Measurements from ENCODE around the gene KIF18A. TPM values are rescaled to one million over a fixed set of nuclear protein-coding genes. Genes with fewer than 3 reads are reported as not detected.

Gene KIF18A
- total RNA-seq, 1 experiment from 2014 or later: 29.9 TPM

- DNase-seq: no peak
- intact Hi-C loops (cut with micrococcal nuclease; ENCODE audit: unreplicated experiment): loop anchor here (10.0 kb wide), 1 partner anchor 199 kb away; no protein-coding TSS in a partner anchor
- Mint-ChIP-seq H3K4me1 (ENCODE audit: low read depth, unreplicated experiment) (peaks cover 9% of the 10 kb centered on the region), H3K4me3 (ENCODE audit: low read depth, unreplicated experiment) (no peak overlapping the region), H3K27ac (ENCODE audit: unreplicated experiment) (no peak overlapping the region), H3K27me3 (ENCODE audit: unreplicated experiment) (no peaks in the 10 kb centered on the region), H3K9me3 (ENCODE audit: low read depth, unreplicated experiment) (no peaks in the 10 kb centered on the region), H3K36me3 (ENCODE audit: insufficient read depth, unreplicated experiment) (no peaks in the 10 kb centered on the region)
- CTCF ChIA-PET: no interaction called here
- BruUV-seq (replicated peaks): no TSS peak
- no peak for TF ChIP-seq CTCF (IDR thresholded peaks at IDR 0.05; ENCODE audit: unreplicated experiment)
Observed at GRCh38 chr11:28043930-28044709, 63.8 kb downstream of the KIF18A start.

DNA sequence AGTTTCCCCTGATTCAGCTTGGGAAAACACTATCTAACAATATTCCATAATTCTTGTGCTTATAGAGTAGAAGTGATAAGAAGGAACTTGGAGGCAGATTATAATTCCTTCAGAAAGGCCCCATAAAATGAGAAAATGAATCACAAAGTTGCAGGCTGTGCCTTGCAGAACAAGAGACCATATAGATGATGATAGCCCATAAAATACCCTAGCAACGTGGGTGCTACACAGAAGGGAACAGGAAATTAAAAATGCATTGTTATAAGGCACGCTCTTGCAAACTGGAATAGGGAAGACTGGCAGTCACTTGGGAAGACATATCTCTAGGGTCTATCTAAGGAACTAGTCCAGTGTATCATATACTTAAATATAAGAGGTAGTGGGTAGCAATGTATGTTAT is 67.6 kb downstream of the KIF18A start:
- Mint-ChIP-seq H3K4me1 (ENCODE audit: low read depth, unreplicated experiment) (no peaks in the 10 kb centered on the region), H3K36me3 (ENCODE audit: insufficient read depth, unreplicated experiment) (no peaks in the 10 kb centered on the region), H3K4me3 (ENCODE audit: low read depth, unreplicated experiment) (no peak overlapping the region), H3K9me3 (ENCODE audit: low read depth, unreplicated experiment) (no peaks in the 10 kb centered on the region), H3K27me3 (ENCODE audit: unreplicated experiment) (no peaks in the 10 kb centered on the region), H3K27ac (ENCODE audit: unreplicated experiment) (no peak overlapping the region)
- CTCF ChIA-PET: no interaction called here
- BruUV-seq (replicated peaks): no TSS peak
- intact Hi-C loops (cut with micrococcal nuclease; ENCODE audit: unreplicated experiment): loop anchor here (10.0 kb wide), 1 partner anchor 196 kb away; no protein-coding TSS in a partner anchor
- no peak for DNase-seq
- no peak for TF ChIP-seq CTCF (IDR thresholded peaks at IDR 0.05; ENCODE audit: unreplicated experiment)

DNA sequence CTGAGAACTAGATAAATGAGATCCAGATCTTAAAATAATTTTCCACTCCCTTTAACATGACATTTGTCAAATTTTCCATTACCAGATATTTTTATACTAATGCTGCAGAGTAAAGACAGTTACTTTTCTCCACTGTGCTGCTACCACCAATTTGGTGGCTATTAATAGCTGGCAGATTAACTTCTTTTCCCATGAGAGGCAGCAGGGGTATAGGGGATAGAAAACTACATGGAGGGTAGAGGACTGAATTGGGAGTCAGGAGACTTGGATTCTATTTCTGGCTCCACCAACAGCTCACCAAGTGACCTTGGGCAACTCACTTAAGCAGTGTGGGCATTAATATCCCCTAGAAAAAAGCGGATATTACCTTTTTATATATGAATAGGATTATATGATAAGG is 69.2 kb downstream of the KIF18A start:
- no peak for TF ChIP-seq CTCF (IDR thresholded peaks at IDR 0.05; ENCODE audit: unreplicated experiment)
- no peak for DNase-seq
- Mint-ChIP-seq H3K27me3 (ENCODE audit: unreplicated experiment) (no peaks in the 10 kb centered on the region), H3K36me3 (ENCODE audit: insufficient read depth, unreplicated experiment) (no peaks in the 10 kb centered on the region), H3K9me3 (ENCODE audit: low read depth, unreplicated experiment) (no peaks in the 10 kb centered on the region), H3K4me1 (ENCODE audit: low read depth, unreplicated experiment) (no peaks in the 10 kb centered on the region), H3K27ac (ENCODE audit: unreplicated experiment) (no peak overlapping the region), H3K4me3 (ENCODE audit: low read depth, unreplicated experiment) (no peak overlapping the region)
- BruUV-seq (replicated peaks): no TSS peak
- intact Hi-C loops (cut with micrococcal nuclease; ENCODE audit: unreplicated experiment): no loop called here
- CTCF ChIA-PET: no interaction called here

- CTCF ChIA-PET: no interaction called here
- no peaks in the 10 kb centered on the region for H3K4me1 Mint-ChIP-seq (ENCODE audit: low read depth, unreplicated experiment)
- no peak for DNase-seq
- H3K36me3 Mint-ChIP-seq (ENCODE audit: insufficient read depth, unreplicated experiment): peaks cover 5% of the 10 kb centered on the region
- no TSS peak for BruUV-seq (replicated peaks)
- intact Hi-C loops (cut with micrococcal nuclease; ENCODE audit: unreplicated experiment): no loop called here
- no peak for TF ChIP-seq CTCF (IDR thresholded peaks at IDR 0.05; ENCODE audit: unreplicated experiment)
- H3K27me3 Mint-ChIP-seq (ENCODE audit: unreplicated experiment): no peaks in the 10 kb centered on the region
- no peak overlapping the region for H3K4me3 Mint-ChIP-seq (ENCODE audit: low read depth, unreplicated experiment)
- no peak overlapping the region for H3K27ac Mint-ChIP-seq (ENCODE audit: unreplicated experiment)
- H3K9me3 Mint-ChIP-seq (ENCODE audit: low read depth, unreplicated experiment): no peaks in the 10 kb centered on the region
Observed at GRCh38 chr11:28026634-28027290, 81.2 kb downstream of the KIF18A start.
